Activated T-helper 2 cell treated with anti-CD3 and anti-CD28 coated beads, Interferon-gamma antibody, Interleukin-2, Interleukin-4, amounts not matched to agents 10 μg/mL and 5 μg/mL and 100 μg/mL, durations not matched to agents 14 hours and 24 hours and 36 hours (primary cell): ENCODE results near the gene IGF1R. TPM values are rescaled to one million over a fixed set of nuclear protein-coding genes. Genes with fewer than 3 reads are reported as not detected.

ENCODE experiments used
- DNase-seq: peaks from one replicate; pipeline ENCODE4 v3.0.0; 2021; ENCODE audit warnings: low spot score
- H3K27ac Mint-ChIP-seq: one replicate; pipeline ENCODE4 v1.8.0; 2021; ENCODE audit warnings: mixed read lengths
- H3K27me3 Mint-ChIP-seq: one replicate; pipeline ENCODE4 v1.8.0; 2021; ENCODE audit warnings: low read depth, mixed read lengths
- H3K36me3 Mint-ChIP-seq: one replicate; pipeline ENCODE4 v1.8.0; 2021; ENCODE audit warnings: low read depth, mixed read lengths
- H3K4me1 Mint-ChIP-seq: one replicate; pipeline ENCODE4 v1.8.0; 2021; ENCODE audit warnings: low read depth, mixed read lengths
- H3K4me3 Mint-ChIP-seq: one replicate; pipeline ENCODE4 v1.8.0; 2021; ENCODE audit warnings: low read depth, mild to moderate bottlenecking, moderate library complexity, mixed read lengths
- H3K9me3 Mint-ChIP-seq: one replicate; pipeline ENCODE4 v1.8.0; 2021; ENCODE audit warnings: mixed read lengths
- intact Hi-C: fragments of 100-400 bp; cut with micrococcal nuclease; formaldehyde crosslinking; loops from one replicate; pipeline ENCODE4 v1.15.1; 2023
- total RNA-seq: library from RNA; stranded (reverse); gene quantifications from 2 replicates; pipeline ENCODE4 v1.2.3, GENCODE V29; 2022

The IGF1R gene
- total RNA-seq, 1 donor from 2014 or later: 31.1 TPM

DNA sequence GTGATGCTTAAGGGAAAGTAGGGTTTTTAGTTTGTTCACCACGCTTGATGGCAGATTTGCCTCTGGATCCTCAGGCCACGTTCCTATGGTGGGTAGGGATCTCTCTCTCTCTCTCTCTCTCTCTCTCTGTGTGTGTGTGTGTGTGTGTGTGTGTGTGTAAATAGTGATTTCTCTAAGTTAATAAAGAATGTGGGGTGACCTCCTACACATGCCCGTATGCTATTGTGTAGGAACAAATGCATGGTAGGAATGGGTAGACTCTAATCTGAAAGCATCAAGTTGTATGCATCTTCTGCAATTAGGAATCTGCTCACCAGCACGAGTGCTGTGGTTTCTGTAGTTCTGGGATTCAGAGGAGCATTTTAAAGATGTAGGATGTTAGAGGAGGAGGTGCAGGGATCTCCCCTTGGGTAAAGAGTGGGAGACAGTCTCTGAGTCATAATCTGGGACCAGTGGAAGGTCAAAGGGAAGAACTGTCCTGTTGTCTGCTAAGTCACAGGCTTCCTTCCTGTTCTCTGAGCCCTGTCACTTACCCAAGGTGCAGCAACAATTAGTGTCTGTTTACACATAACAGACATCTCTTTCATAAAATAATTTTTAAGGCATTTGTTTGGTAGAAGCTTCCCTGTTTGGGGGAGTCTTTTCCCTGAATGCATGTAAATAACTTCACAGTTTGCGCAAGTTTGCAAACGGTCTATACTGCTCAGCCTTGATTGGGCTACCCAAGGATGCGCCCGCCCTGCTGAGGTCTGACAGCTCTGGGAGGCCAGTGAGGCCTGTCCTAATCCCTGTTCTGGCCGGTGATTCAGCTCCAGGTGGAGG is 139.8 kb downstream of the IGF1R start:
- DNase-seq: no peak
- no peak overlapping the region for H3K27ac Mint-ChIP-seq
- no peaks in the 10 kb centered on the region for H3K9me3 Mint-ChIP-seq
- peaks cover 39% of the 10 kb centered on the region for H3K4me1 Mint-ChIP-seq
- intact Hi-C loops: loop anchor here (10.0 kb wide), 1 partner anchor 273 kb away; no protein-coding TSS in a partner anchor
- no peak overlapping the region for H3K4me3 Mint-ChIP-seq
- no peaks in the 10 kb centered on the region for H3K27me3 Mint-ChIP-seq
- no peaks in the 10 kb centered on the region for H3K36me3 Mint-ChIP-seq

DNA sequence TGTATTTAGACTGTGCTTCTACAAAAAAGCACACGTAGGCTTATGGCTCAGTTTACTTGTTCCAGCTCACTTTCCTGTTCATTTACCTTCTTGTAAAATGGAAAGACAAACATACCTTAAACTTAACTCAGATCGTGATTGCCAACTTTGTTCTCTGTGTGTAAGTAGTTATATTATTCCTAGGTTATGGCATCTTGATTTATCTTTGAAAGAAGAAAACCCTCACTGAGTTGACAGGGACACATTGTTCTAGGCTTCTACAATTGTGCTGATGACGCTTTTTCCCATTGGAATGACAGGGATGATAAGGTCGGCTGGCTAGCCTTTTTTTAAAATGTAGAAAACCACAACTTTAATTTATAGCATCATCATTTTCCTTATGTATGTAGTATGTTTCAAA is 140.7 kb downstream of the IGF1R start:
- Mint-ChIP-seq H3K27ac (no peak overlapping the region), H3K4me3 (no peak overlapping the region), H3K27me3 (no peaks in the 10 kb centered on the region), H3K9me3 (no peaks in the 10 kb centered on the region), H3K4me1 (peaks cover 40% of the 10 kb centered on the region), H3K36me3 (no peaks in the 10 kb centered on the region)
- intact Hi-C loops: loop anchor here (10.0 kb wide), 1 partner anchor 274 kb away; no protein-coding TSS in a partner anchor
- DNase-seq: no peak

DNA sequence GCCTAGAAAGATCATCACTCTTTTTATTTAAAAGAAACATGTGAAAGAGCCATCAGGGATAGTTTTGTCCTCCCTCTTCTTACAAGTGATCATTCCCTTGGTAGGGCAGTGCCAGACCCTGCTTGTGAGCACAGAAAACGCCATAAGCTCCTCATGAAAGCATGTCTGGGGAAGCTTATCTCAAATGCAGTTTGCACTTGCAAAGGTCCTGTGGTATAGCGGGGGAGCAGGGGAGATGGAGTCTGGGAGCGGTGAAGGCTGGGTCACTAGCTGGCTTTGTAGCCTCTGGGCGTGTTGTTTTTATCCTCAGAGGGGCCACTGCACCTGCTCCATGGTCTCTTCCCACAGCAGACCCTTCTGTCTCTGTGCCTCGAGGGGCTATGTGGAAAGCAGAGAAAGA is 141.9 kb downstream of the IGF1R start:
- DNase-seq: no peak
- Mint-ChIP-seq H3K36me3 (no peaks in the 10 kb centered on the region), H3K27me3 (no peaks in the 10 kb centered on the region), H3K9me3 (no peaks in the 10 kb centered on the region), H3K4me3 (no peak overlapping the region), H3K27ac (no peak overlapping the region), H3K4me1 (peaks cover 40% of the 10 kb centered on the region)
- intact Hi-C loops: no loop called here

DNA sequence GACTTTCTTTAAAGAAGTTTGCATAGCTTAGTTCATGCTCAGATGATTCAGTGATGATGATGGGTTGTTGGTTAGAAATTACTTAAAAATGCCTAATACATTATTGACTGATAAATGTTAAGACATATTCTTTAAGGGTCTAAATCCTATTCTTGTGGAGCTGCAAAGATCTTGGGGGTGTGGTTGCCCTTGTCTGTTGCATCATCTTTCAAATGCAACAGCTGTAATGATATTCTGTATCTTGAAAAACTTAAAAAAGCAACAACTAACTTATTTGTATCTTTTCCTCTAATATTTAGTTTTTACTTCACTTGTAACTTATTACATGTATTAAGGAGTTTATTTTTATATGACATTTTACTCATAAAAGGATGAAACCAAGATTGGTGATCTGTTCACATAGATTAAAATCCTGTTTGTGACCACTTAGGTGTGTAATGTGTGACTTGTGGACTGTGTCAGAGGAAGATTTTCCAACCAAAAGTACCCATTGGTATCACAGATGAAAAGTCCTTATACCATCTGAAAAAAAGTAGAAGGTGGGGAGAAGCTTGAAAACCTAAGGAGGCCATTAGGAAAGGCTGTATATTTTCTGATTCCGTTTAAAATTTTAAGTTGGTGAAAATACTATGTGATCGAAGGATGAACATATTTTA is 142.8 kb downstream of the IGF1R start:
- no peaks in the 10 kb centered on the region for H3K36me3 Mint-ChIP-seq
- H3K4me1 Mint-ChIP-seq: peaks cover 40% of the 10 kb centered on the region
- DNase-seq: no peak
- H3K4me3 Mint-ChIP-seq: no peak overlapping the region
- intact Hi-C loops: no loop called here
- H3K9me3 Mint-ChIP-seq: no peaks in the 10 kb centered on the region
- no peak overlapping the region for H3K27ac Mint-ChIP-seq
- no peaks in the 10 kb centered on the region for H3K27me3 Mint-ChIP-seq

DNA sequence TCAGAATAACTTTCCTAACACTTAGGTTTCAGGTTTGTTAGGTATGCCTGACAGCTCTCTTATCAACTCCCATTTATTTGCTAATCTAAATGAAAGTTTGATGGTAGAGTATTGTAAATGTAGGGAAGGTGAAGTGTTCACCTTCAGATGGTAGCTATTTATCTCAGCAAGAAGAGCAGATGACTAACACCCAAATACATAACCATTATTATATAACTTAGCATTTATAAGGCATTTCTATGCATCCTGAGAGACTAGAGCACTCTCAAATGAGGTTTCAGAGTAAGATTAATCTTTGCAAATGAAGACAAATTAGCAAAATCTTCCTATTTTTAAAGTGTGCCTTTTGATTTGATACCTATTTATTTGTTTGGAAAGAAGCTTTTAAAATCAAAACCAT is 143.8 kb downstream of the IGF1R start:
- Mint-ChIP-seq H3K27me3 (no peaks in the 10 kb centered on the region), H3K27ac (no peak overlapping the region), H3K4me1 (peaks cover 33% of the 10 kb centered on the region), H3K4me3 (no peak overlapping the region), H3K36me3 (no peaks in the 10 kb centered on the region), H3K9me3 (no peaks in the 10 kb centered on the region)
- intact Hi-C loops: no loop called here
- DNase-seq: no peak

DNA sequence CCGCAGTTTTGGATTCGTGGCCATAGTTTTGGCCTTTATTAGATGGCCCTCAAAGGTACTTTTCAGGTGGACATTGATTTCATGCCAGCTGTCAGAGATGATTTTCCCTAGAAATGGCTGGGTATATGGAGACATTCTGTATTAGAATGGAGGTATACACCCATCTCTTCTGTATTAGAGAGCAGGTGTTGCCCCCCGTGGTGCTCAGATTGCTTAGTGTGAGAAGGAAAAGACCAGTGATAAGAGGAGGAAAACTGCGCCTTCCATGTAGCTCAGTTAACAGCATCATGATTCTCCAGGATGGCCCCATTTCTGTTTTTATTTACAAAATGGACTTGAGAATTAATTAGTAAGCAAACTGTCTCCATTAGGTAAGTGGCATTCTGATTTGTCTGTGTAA is 145.9 kb downstream of the IGF1R start:
- H3K4me3 Mint-ChIP-seq: no peak overlapping the region
- no peak for DNase-seq
- intact Hi-C loops: no loop called here
- H3K36me3 Mint-ChIP-seq: no peaks in the 10 kb centered on the region
- H3K9me3 Mint-ChIP-seq: no peaks in the 10 kb centered on the region
- peaks cover 19% of the 10 kb centered on the region for H3K4me1 Mint-ChIP-seq
- no peaks in the 10 kb centered on the region for H3K27me3 Mint-ChIP-seq
- H3K27ac Mint-ChIP-seq: no peak overlapping the region

DNA sequence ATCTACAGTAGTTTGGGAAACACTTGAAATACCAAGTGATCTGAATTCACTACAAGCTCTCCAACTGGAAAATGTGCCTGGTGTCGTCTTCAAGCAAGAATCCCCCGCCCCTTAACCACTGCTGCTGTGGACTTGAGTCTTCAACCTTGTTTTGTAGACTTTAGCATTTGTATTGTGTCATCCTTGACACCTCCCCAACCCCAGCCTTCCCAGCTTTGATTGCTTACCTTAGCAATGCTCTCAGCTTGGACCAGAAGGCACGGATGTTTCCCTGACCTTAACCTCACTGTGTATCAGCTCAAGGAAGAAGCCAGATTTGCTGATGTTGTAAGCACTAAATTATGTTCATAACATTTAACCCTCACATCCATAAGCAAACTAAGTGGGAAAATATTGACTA is 146.4 kb downstream of the IGF1R start:
- no peaks in the 10 kb centered on the region for H3K27me3 Mint-ChIP-seq
- H3K4me3 Mint-ChIP-seq: no peak overlapping the region
- no peak for DNase-seq
- intact Hi-C loops: no loop called here
- peaks cover 17% of the 10 kb centered on the region for H3K4me1 Mint-ChIP-seq
- no peaks in the 10 kb centered on the region for H3K36me3 Mint-ChIP-seq
- no peak overlapping the region for H3K27ac Mint-ChIP-seq
- no peaks in the 10 kb centered on the region for H3K9me3 Mint-ChIP-seq

DNA sequence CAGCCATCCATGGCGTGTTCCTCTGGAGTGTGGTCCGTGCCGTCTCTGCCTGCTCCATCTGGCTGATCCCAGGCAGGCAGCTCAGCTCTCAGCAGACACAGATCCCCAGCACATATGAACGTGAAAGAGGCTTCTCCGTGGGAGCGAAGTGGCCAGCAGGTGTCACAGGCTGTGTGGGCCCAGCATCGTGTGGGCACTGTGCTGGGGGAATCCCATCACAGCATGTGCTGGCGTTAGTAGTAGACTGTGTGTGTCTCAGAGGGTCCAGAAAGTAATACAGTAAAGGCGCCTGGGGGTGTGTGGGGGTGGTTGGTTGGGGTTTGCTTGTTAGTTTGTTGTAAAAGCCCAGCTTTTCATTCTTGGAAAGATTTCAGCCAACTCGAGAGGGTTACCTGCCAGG is 147.6 kb downstream of the IGF1R start:
- Mint-ChIP-seq H3K27me3 (no peaks in the 10 kb centered on the region), H3K27ac (no peak overlapping the region)

DNA sequence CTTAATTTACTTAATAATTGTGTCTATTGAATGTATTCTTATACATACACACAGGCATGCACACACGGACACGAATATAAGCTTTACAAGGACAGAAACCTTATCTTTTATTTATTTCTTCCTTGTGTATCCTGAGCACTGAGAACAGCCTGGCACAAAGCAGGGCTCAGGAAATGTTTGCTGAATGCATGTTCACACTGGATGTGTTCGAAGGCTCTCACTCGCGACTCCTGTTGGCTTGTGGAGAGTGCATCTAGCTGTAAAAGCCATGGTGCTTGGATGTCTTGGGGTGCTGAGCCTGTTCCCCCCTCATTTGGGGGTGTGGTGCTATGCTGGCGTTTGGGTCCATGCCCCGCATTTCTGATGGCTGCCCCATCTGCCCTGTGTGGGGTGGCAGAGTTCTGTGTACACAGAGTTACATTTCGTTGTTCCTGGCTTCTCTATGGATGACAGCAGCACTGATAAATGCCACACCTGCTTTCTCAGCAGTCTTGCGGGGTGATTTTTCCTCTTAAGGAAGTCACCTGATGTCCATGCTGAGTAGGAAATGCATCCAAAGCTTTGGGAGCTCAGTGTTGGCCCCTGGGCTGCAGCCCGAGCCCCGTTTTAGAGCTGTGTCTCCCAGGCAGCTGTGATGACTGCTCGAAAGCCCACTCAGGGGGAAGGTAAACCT is 148.5 kb downstream of the IGF1R start:
- intact Hi-C loops: no loop called here
- Mint-ChIP-seq H3K4me1 (peaks cover 14% of the 10 kb centered on the region), H3K4me3 (no peak overlapping the region), H3K27ac (no peak overlapping the region), H3K9me3 (no peaks in the 10 kb centered on the region), H3K27me3 (no peaks in the 10 kb centered on the region), H3K36me3 (no peaks in the 10 kb centered on the region)
- DNase-seq: no peak

More for the DNA sequence above, 147.6 kb downstream of the IGF1R start:
- no peaks in the 10 kb centered on the region for H3K36me3 Mint-ChIP-seq
- H3K9me3 Mint-ChIP-seq: no peaks in the 10 kb centered on the region
- intact Hi-C loops: no loop called here
- peaks cover 16% of the 10 kb centered on the region for H3K4me1 Mint-ChIP-seq
- no peak overlapping the region for H3K4me3 Mint-ChIP-seq
- no peak for DNase-seq

DNA sequence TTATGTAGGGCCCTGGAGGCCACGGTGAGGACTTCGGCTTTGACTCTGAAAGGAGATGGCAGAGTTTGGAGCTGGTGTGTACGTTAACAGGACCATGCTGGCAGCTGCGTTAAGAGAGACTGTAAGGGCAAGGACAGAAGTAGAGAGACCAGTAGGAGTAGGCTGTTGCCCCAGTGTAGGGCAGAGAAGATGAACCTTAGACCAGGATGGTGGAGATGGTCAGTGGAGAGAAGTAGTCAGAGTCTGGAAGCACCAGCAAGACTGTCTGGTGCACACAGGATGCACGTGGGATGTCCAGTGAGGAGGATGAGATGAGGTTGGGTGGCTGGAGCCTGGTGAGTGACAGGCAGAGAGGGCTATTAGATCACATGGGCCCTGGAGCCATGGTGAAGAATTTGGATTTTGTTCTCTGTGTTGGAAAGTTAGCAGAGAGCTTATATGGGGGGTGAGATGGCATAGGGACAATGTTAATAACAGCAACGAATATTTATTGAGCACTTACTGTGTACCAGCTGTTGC is 150.1 kb downstream of the IGF1R start:
- no peak for DNase-seq
- Mint-ChIP-seq H3K27ac (no peak overlapping the region), H3K4me3 (no peak overlapping the region)

DNA sequence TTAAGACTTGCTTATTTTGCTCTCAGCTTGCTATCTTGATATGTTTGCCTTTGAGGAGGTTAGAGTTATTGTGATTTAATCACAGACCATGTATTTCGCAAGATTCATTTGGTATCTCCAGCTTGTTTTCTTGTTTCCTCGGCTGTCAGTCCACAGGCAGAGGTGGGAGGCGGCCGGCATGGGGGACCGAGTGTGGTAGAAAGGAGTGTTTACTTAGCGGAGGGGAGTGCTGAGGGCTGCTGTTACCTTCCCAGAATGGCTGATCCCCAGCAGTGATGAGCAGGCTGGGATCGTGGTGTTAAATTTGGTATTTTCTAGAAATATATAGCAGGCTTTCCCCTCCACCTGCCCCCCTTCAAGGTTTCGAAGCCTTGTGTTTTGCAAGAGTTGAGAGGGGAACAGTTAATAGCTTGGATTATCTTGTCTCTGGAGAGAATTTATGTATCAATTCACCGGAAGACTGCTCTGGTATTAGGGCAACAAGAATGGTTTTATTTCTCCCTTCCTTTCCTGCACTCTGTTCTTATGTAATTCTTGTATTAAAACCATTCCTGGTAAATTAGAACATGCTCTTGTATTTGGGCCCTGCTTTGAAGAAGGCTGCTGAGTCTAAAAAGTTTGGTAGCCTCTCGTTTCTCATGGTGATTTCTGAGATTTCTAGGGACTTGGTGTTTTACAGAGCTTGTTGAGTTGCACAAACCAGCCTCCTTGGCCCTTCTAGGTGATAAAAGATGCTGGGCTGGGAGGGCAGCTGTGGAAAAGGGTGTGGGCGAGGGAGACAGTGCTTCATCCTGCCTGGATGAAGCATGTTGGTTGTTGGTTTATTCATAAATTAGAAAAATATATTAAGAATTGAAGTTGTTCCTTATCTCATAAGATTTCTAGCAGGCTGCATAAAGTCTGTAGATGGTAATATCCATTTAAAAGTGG is 151.4 kb downstream of the IGF1R start:
- Mint-ChIP-seq H3K4me3 (no peak overlapping the region), H3K27me3 (no peaks in the 10 kb centered on the region), H3K4me1 (peaks cover 9% of the 10 kb centered on the region), H3K9me3 (no peaks in the 10 kb centered on the region), H3K36me3 (no peaks in the 10 kb centered on the region), H3K27ac (no peak overlapping the region)
- intact Hi-C loops: no loop called here
- no peak for DNase-seq

More for the DNA sequence above, 150.1 kb downstream of the IGF1R start:
- intact Hi-C loops: no loop called here
- H3K27me3 Mint-ChIP-seq: no peaks in the 10 kb centered on the region
- no peaks in the 10 kb centered on the region for H3K9me3 Mint-ChIP-seq
- peaks cover 9% of the 10 kb centered on the region for H3K4me1 Mint-ChIP-seq
- H3K36me3 Mint-ChIP-seq: no peaks in the 10 kb centered on the region
